Tibial artery (tissue), 4 donors: ENCODE measurements around the gene CD83.

Experiments
- DNase-seq, 2 donors: peaks; one replicate each; pipeline ENCODE4 v3.0.0-alpha.2; 2019
- H3K27ac ChIP-seq, 2 donors: fragments of 200-600 bp; sonication (generic) in 1 of 2; 1 replicate in 1 of 2; 2 replicates in 1 of 2; pipeline ENCODE4 v1.5.1; 2018 to 2019; ENCODE audit warnings: mild to moderate bottlenecking in 1 of 2
- H3K27me3 ChIP-seq, 2 donors: fragments of 200-600 bp; sonication (generic) in 1 of 2; one replicate each; pipeline versions ENCODE4 v1.5.1 to v1.6.0; 2016 to 2019
- H3K36me3 ChIP-seq, 3 donors: fragments of 200-600 bp; sonication (generic) in 2 of 3; one replicate each; pipeline ENCODE4 v1.5.1; 2016 to 2019; ENCODE audit warnings: mild to moderate bottlenecking in 2 of 3
- H3K4me1 ChIP-seq, 4 donors: fragments of 200-600 bp; sonication (generic) in 2 of 4; 1 replicate in 3 of 4; 2 replicates in 1 of 4; pipeline ENCODE4 v1.5.1; 2016 to 2019
- H3K4me3 ChIP-seq, 2 donors: fragments of 200-600 bp; sonication (generic) in 1 of 2; 1 replicate in 1 of 2; 2 replicates in 1 of 2; pipeline ENCODE4 v1.5.1; 2018 to 2019; ENCODE audit warnings: mild to moderate bottlenecking in 2 of 2
- H3K9me3 ChIP-seq, 3 donors: fragments of 200-600 bp; sonication (generic) in 1 of 3; one replicate each; pipeline ENCODE4 v1.5.1; 2016 to 2019
- CTCF ChIP-seq, 2 experiments: fragments of 200-600 bp in 1 of 2; fragments of 450-650 bp in 1 of 2; IDR thresholded peaks; one replicate each; pipeline ENCODE4 v1.5.1; 2017 to 2019; ENCODE audit warnings: antibody characterized with exemption in 2 of 2, mild to moderate bottlenecking in 1 of 2, moderate library complexity in 1 of 2
- intact Hi-C: fragments of 100-400 bp; cut with DNase I; formaldehyde crosslinking; loops from one replicate; pipeline ENCODE4 v1.15.0; 2023; ENCODE audit warnings: low total_unique reads

Gene CD83

DNA sequence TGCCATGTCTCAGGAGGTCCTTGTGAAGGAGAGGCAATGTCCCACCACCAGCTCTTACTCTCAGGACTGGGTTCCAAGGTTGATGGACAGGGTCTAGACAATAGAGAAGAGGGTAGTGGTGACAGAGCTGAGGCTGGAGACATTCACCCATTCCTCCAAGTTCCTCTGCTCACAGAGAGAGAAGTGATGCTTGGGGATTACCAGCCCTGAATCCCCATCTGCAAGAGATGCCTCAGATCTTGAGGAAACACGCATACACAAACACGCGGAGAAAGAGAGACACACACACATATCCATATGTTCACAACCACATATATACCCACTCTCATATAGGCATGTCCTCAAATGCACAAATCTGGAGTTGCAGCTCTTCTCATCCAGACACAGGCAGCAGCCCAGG, 15.2 kb upstream of the CD83 start:
- Histone ChIP-seq H3K4me3 (no peak overlapping the region), H3K36me3 (no peaks in the 10 kb centered on the region), H3K27ac (no peak overlapping the region), H3K9me3 (peaks cover 0 to 8% (median 0%) of the 10 kb centered on the region in 3 donors), H3K4me1 (no peaks in the 10 kb centered on the region), H3K27me3 (peaks cover 0 to 18% of the 10 kb centered on the region in 2 donors)
- DNase-seq = no peak
- intact Hi-C loops = no loop called here
- no peak for TF ChIP-seq CTCF (IDR thresholded peaks at IDR 0.05)

GRCh38 chr6:14105547-14105946, 12.0 kb upstream of the CD83 start:
- H3K4me1 ChIP-seq = no peaks in the 10 kb centered on the region
- H3K27ac ChIP-seq = no peak overlapping the region
- no peak overlapping the region for H3K4me3 ChIP-seq
- H3K27me3 ChIP-seq = peaks cover 0 to 26% of the 10 kb centered on the region in 2 donors
- TF ChIP-seq CTCF (IDR thresholded peaks at IDR 0.05) = no peak
- intact Hi-C loops = no loop called here
- H3K9me3 ChIP-seq = peaks cover 0 to 8% (median 0%) of the 10 kb centered on the region in 3 donors
- no peaks in the 10 kb centered on the region for H3K36me3 ChIP-seq
- no peak for DNase-seq

DNA sequence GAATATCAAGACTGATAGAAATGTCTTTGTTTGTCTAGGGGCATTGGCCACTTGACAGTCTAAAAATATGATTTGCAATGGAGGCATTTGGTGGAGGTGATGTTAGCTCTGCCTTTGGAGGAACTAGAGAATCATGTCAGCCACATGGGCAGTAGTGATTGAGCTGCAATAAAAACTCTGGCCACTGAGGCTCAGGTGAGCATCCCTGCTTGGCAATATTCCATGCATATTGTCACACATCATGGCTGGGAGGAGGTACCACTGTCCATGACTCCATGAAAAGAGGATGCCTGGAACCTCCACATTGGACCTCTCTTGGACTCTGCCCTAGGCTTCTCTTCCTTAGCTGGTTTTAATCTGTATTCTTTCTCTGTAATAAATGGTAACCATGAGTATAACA, 10.6 kb upstream of the CD83 start:
- intact Hi-C loops = no loop called here
- H3K27ac ChIP-seq = no peak overlapping the region
- no peak for TF ChIP-seq CTCF (IDR thresholded peaks at IDR 0.05)
- no peaks in the 10 kb centered on the region for H3K4me1 ChIP-seq
- H3K9me3 ChIP-seq = peaks cover 0 to 8% (median 0%) of the 10 kb centered on the region in 3 donors
- peaks cover 0 to 26% of the 10 kb centered on the region in 2 donors for H3K27me3 ChIP-seq
- H3K4me3 ChIP-seq = no peak overlapping the region
- H3K36me3 ChIP-seq = no peaks in the 10 kb centered on the region
- DNase-seq = no peak

- no peaks in the 10 kb centered on the region for H3K4me1 ChIP-seq
- intact Hi-C loops = no loop called here
- TF ChIP-seq CTCF (IDR thresholded peaks at IDR 0.05) = no peak
- H3K9me3 ChIP-seq = peaks cover 0 to 8% (median 0%) of the 10 kb centered on the region in 3 donors
- DNase-seq = no peak
- no peak overlapping the region for H3K4me3 ChIP-seq
- no peaks in the 10 kb centered on the region for H3K36me3 ChIP-seq
- peaks cover 0 to 22% of the 10 kb centered on the region in 2 donors for H3K27me3 ChIP-seq
- H3K27ac ChIP-seq = no peak overlapping the region
Measured at GRCh38 chr6:14107711-14108494, 9.7 kb upstream of the CD83 start.

DNA sequence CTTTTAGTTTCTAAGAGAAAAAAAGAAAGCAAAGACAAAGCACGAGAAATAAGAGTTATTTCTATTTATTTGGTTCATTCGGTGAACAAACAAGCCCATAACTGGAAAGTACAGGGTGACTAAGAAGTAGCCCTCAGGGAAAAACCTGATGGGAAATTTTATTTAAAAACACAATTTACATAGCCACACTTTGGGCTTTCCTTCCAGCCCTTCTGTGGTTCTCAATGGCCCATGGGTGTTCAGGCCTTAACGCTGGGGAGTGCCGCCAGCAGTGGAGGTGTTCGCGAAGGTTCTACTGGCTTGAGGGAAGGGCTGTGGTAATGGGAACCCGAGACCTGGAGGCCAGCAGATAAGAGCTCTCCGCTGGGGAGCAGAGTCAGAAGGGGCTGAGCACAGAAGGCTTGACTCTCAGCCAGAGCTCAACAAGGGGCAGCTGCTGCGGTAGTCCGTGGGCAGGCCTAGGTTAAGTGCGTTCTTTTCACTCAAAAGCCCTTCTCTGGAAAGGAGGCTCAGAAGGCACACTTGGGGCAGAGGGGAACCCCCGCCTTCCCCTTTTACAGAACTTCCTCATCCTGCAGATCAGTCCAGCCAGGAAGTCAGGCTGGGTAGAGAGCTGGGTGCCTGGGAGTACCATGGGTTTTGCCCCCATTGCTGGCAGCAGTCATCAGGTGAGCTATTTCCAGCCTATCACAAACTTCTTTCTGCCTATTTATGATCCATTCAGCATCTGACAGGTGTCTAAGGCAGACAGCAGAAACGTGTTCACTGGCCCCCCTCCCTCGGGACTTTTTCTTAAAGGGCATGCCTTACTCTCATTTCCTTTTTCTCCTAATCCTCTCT, 8.8 kb upstream of the CD83 start:
- Histone ChIP-seq H3K4me3 (no peak overlapping the region), H3K27me3 (peaks cover 0 to 14% of the 10 kb centered on the region in 2 donors), H3K27ac (no peak overlapping the region), H3K36me3 (no peaks in the 10 kb centered on the region), H3K4me1 (no peaks in the 10 kb centered on the region), H3K9me3 (peaks cover 0 to 8% (median 0%) of the 10 kb centered on the region in 3 donors)
- TF ChIP-seq CTCF (IDR thresholded peaks at IDR 0.05) = no peak
- intact Hi-C loops = no loop called here
- peak; percentile 57 to 70 for DNase-seq
